ENCODE measurements around the gene WDR7.
A peak's percentile ranks its signal among the peaks of the same experiment; 100 is the strongest.

Gene WDR7

DNA sequence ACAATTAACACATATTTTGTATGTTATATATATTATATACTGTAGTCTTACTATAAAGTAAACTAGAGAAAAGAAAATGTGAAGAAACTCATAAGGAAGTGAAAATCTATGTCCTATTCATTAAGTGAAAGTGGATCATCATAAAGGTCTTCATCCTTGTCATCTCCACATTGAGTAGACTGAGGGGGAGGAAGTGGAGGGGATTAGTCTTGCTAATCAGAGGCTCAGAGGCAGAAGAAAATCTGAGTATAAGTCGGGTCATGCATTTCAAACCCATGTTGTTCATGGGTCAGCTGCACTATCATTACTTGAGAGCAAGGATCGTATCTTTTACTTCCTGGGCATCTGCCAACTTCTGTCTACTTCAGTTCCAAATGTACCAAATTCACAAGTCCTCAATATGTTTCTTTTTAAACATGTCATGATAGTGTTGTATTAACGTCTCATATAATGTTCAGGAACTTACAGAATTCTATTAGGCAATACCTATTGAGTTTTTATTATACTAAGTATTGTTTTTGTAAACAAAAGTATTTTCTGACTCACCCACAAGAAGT, 286.8 kb downstream of the WDR7 start:
- Histone ChIP-seq H3K4me2 (ENCODE audit: low read length) (peak overlapping the region; percentile 19), H3K9ac (ENCODE audit: low read length) (no peak overlapping the region), H3K4me3 (ENCODE audit: low read length) (no peak overlapping the region), H3K4me1 (ENCODE audit: low read length) (peaks cover 23% of the 10 kb centered on the region), H3K9me3 (ENCODE audit: insufficient read depth, low read length) (no peaks in the 10 kb centered on the region), H3K27ac (ENCODE audit: low read length) (no peak overlapping the region; the same call in 1 of the 2 replicates), H3K27me3 (ENCODE audit: low read depth, low read length) (no peaks in the 10 kb centered on the region), H3K36me3 (replicated peaks; ENCODE audit: low read depth, low read length) (peaks cover 5% of the 10 kb centered on the region), H4K20me1 (ENCODE audit: insufficient read depth, low read length) (no peaks in the 10 kb centered on the region), H3K79me2 (ENCODE audit: low read length) (no peaks in the 10 kb centered on the region), H2AFZ (ENCODE audit: low read depth, low read length) (no peak overlapping the region)
- TF ChIP-seq, protein P1, sequence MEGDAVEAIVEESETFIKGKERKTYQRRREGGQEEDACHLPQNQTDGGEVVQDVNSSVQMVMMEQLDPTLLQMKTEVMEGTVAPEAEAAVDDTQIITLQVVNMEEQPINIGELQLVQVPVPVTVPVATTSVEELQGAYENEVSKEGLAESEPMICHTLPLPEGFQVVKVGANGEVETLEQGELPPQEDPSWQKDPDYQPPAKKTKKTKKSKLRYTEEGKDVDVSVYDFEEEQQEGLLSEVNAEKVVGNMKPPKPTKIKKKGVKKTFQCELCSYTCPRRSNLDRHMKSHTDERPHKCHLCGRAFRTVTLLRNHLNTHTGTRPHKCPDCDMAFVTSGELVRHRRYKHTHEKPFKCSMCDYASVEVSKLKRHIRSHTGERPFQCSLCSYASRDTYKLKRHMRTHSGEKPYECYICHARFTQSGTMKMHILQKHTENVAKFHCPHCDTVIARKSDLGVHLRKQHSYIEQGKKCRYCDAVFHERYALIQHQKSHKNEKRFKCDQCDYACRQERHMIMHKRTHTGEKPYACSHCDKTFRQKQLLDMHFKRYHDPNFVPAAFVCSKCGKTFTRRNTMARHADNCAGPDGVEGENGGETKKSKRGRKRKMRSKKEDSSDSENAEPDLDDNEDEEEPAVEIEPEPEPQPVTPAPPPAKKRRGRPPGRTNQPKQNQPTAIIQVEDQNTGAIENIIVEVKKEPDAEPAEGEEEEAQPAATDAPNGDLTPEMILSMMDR (IDR thresholded peaks at IDR 0.05; ENCODE audit: low read depth, low read length): no peak
- TF ChIP-seq EZH2phosphoT487 (IDR thresholded peaks at IDR 0.05; ENCODE audit: low read depth): no peak

DNA sequence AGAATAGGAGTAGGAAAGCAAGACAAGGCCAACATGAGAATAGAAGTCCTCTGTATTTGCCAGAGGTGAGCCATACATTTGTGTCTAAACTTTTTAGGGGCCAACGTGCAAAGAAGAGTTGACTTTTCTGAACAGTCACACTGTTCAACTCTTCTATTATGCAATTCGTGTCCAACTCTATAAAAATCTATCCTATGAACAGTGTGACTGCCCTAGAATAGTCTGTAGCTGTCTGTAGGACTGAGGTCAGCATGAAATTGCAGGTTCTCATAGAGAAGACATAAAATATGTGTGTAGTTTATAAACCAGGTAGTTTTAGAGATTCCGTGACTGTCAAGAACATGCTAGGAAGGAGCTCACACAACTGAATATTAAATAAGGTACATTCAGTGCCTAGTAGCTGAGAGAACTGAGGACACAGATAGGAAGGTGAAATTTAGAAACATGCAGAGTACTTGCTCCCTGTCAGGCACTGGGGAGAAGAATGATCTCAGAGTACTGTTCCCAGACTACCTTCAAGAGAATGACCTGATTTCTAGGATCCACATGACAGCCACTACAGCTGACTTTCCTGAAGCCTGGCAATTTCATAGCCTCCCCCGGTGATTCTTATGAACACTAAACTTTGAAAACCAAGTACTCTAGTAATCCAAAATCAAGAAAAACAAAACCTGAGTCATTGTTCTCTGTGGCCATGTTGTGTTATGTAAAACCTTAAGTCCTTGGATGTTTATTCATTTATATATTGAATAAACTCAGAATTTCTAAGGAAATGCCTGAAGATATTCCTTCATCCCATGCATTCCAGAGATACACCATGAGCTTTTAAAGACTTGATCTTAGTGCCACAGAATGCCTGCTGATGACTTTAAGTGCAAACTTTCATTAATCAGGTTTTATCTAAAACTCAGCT, 294.3 kb downstream of the WDR7 start:
- Histone ChIP-seq H3K9ac (ENCODE audit: low read length) (no peak overlapping the region), H3K9me3 (ENCODE audit: insufficient read depth, low read length) (no peaks in the 10 kb centered on the region), H3K4me3 (ENCODE audit: low read length) (no peak overlapping the region), H3K4me2 (ENCODE audit: low read length) (no peak overlapping the region), H3K27ac (ENCODE audit: low read length) (no peak overlapping the region), H4K20me1 (ENCODE audit: insufficient read depth, low read length) (no peaks in the 10 kb centered on the region), H2AFZ (ENCODE audit: low read depth, low read length) (no peak overlapping the region), H3K4me1 (ENCODE audit: low read length) (no peaks in the 10 kb centered on the region), H3K79me2 (ENCODE audit: low read length) (no peaks in the 10 kb centered on the region), H3K36me3 (replicated peaks; ENCODE audit: low read depth, low read length) (no peaks in the 10 kb centered on the region), H3K27me3 (ENCODE audit: low read depth, low read length) (no peaks in the 10 kb centered on the region)
- TF ChIP-seq EZH2phosphoT487 (IDR thresholded peaks at IDR 0.05; ENCODE audit: low read depth): no peak
- TF ChIP-seq, protein P1 (IDR thresholded peaks at IDR 0.05; ENCODE audit: low read depth, low read length): no peak

DNA sequence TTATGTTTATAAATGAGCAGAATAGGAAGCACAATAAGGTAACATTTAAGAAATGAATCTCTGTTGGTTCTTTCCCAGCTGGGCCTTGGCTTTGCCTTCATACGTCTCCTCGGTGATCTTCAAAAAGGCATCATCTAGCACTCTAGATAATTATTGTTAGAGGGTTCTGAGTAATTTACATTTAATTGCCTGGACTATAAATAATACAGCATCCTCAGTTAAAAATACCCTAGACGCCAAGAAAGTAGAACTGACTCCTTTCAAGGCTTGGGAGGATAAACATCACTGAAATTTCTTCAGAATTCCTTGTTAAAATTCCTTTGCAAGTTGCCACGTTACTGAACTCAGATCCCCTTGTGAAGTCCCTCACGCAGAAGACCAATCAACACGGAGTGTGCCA, 296.1 kb downstream of the WDR7 start:
- Histone ChIP-seq H3K27ac (ENCODE audit: low read length) (no peak overlapping the region), H3K4me3 (ENCODE audit: low read length) (no peak overlapping the region), H4K20me1 (ENCODE audit: insufficient read depth, low read length) (no peaks in the 10 kb centered on the region), H3K4me1 (ENCODE audit: low read length) (no peaks in the 10 kb centered on the region), H3K79me2 (ENCODE audit: low read length) (no peaks in the 10 kb centered on the region), H3K27me3 (ENCODE audit: low read depth, low read length) (no peaks in the 10 kb centered on the region), H3K9me3 (ENCODE audit: insufficient read depth, low read length) (no peaks in the 10 kb centered on the region), H3K36me3 (replicated peaks; ENCODE audit: low read depth, low read length) (no peaks in the 10 kb centered on the region), H3K9ac (ENCODE audit: low read length) (no peak overlapping the region), H2AFZ (ENCODE audit: low read depth, low read length) (no peak overlapping the region), H3K4me2 (ENCODE audit: low read length) (no peak overlapping the region)
- TF ChIP-seq, protein P1 (IDR thresholded peaks at IDR 0.05; ENCODE audit: low read depth, low read length): no peak
- TF ChIP-seq EZH2phosphoT487 (IDR thresholded peaks at IDR 0.05; ENCODE audit: low read depth): no peak

DNA sequence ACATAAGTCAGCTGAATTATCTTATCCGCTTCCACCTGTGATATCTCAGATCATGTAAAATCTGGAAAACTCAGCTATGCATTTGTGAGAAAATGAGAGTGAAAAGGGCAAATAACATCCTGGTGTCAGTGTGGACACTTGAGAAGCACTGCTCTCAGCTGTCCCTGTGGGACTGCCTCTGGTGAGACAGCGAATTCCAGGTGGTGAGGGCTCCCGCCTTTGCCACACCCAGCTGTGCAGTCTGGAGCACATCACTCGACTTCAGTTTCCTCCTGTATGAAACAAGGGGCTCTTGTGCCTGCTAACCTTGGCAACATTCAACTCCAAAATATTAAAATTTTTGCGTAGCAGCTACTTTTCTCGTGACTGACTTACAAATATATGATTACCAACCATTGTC, 300.9 kb downstream of the WDR7 start:
- Histone ChIP-seq H3K4me3 (ENCODE audit: low read length) (no peak overlapping the region), H3K36me3 (replicated peaks; ENCODE audit: low read depth, low read length) (no peaks in the 10 kb centered on the region), H3K9ac (ENCODE audit: low read length) (no peak overlapping the region), H3K9me3 (ENCODE audit: insufficient read depth, low read length) (no peaks in the 10 kb centered on the region), H4K20me1 (ENCODE audit: insufficient read depth, low read length) (no peaks in the 10 kb centered on the region), H3K79me2 (ENCODE audit: low read length) (no peaks in the 10 kb centered on the region), H2AFZ (ENCODE audit: low read depth, low read length) (no peak overlapping the region), H3K4me1 (ENCODE audit: low read length) (peaks cover 8% of the 10 kb centered on the region; the same call in 1 of the 2 replicates), H3K27ac (ENCODE audit: low read length) (no peak overlapping the region), H3K27me3 (ENCODE audit: low read depth, low read length) (no peaks in the 10 kb centered on the region), H3K4me2 (ENCODE audit: low read length) (no peak overlapping the region)
- TF ChIP-seq, protein P1 (IDR thresholded peaks at IDR 0.05; ENCODE audit: low read depth, low read length): no peak
- TF ChIP-seq EZH2phosphoT487 (IDR thresholded peaks at IDR 0.05; ENCODE audit: low read depth): no peak

Data from OCI-LY3 (cell line).